Measurements from ENCODE around the gene SSX7.
"Not testable (repeated sequence)": the region's sequence is repeated elsewhere in the genome, so short reads cannot be mapped to it uniquely, and the experiment has no call there.

- TF ChIP-seq, protein P1, sequence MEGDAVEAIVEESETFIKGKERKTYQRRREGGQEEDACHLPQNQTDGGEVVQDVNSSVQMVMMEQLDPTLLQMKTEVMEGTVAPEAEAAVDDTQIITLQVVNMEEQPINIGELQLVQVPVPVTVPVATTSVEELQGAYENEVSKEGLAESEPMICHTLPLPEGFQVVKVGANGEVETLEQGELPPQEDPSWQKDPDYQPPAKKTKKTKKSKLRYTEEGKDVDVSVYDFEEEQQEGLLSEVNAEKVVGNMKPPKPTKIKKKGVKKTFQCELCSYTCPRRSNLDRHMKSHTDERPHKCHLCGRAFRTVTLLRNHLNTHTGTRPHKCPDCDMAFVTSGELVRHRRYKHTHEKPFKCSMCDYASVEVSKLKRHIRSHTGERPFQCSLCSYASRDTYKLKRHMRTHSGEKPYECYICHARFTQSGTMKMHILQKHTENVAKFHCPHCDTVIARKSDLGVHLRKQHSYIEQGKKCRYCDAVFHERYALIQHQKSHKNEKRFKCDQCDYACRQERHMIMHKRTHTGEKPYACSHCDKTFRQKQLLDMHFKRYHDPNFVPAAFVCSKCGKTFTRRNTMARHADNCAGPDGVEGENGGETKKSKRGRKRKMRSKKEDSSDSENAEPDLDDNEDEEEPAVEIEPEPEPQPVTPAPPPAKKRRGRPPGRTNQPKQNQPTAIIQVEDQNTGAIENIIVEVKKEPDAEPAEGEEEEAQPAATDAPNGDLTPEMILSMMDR (IDR thresholded peaks at IDR 0.05) = not testable (repeated sequence)
- TF ChIP-seq POLR2A (IDR thresholded peaks at IDR 0.05) = not testable (repeated sequence)
Measured at GRCh38 chrX:52620661-52621060, 34.0 kb downstream of the SSX7 start.
